Fibroblast of skin of left quadriceps (primary cell): ENCODE results near the gene COL16A1.

Experiments
- DNase-seq, 2 experiments: peaks; one replicate each; pipeline ENCODE4 v3.0.0-alpha.2; 2013; ENCODE audit warnings: low read depth in 2 of 2

The COL16A1 gene

GRCh38 chr1:31687601-31688000 is 16.2 kb downstream of the COL16A1 start:
- no peak for DNase-seq

GRCh38 chr1:31685795-31686194 is 18.0 kb downstream of the COL16A1 start:
- DNase-seq = no peak

GRCh38 chr1:31683997-31684396 is 19.8 kb downstream of the COL16A1 start:
- no peak for DNase-seq

- DNase-seq = no peak
These were observed 22.4 kb downstream of the COL16A1 start for GRCh38 chr1:31681415-31681814.

- no peak for DNase-seq
These were observed 24.1 kb downstream of the COL16A1 start for GRCh38 chr1:31679676-31680230.

GRCh38 chr1:31679091-31679490 is 24.7 kb downstream of the COL16A1 start:
- DNase-seq = no peak

GRCh38 chr1:31678681-31679080 is 25.1 kb downstream of the COL16A1 start:
- DNase-seq = no peak

GRCh38 chr1:31677949-31678348 is 25.9 kb downstream of the COL16A1 start:
- no peak for DNase-seq

GRCh38 chr1:31677401-31677800 is 26.4 kb downstream of the COL16A1 start:
- no peak for DNase-seq

- no peak for DNase-seq
These were observed 28.1 kb downstream of the COL16A1 start for GRCh38 chr1:31675756-31676155.

- DNase-seq = no peak
These were observed 28.7 kb downstream of the COL16A1 start for GRCh38 chr1:31675161-31675560.

GRCh38 chr1:31674626-31675025 is 29.2 kb downstream of the COL16A1 start:
- no peak for DNase-seq

GRCh38 chr1:31673433-31673832 is 30.4 kb downstream of the COL16A1 start:
- DNase-seq = no peak

GRCh38 chr1:31672986-31673385 is 30.8 kb downstream of the COL16A1 start:
- no peak for DNase-seq

GRCh38 chr1:31671561-31672201 is 32.1 kb downstream of the COL16A1 start:
- DNase-seq = no peak

- no peak for DNase-seq
These were observed 32.7 kb downstream of the COL16A1 start for GRCh38 chr1:31671147-31671546.

- DNase-seq = no peak
These were observed 33.2 kb downstream of the COL16A1 start for GRCh38 chr1:31670593-31670964.

GRCh38 chr1:31669786-31670592 is 33.8 kb downstream of the COL16A1 start:
- no peak for DNase-seq

GRCh38 chr1:31669433-31669785 is 34.4 kb downstream of the COL16A1 start:
- DNase-seq = no peak

- DNase-seq = no peak
These were observed 35.4 kb downstream of the COL16A1 start for GRCh38 chr1:31668303-31668883.

- no peak for DNase-seq
These were observed 36.6 kb downstream of the COL16A1 start for GRCh38 chr1:31667065-31667785.
